GM18861 (cell line): ENCODE data around the gene ABLIM1.
A peak's percentile ranks its signal among the peaks of the same experiment; 100 is the strongest.

ENCODE experiments used
- ATAC-seq: cut with Tn5 transposase; IDR thresholded peaks from one replicate; pipeline ENCODE4 v1.9.1; 2021; ENCODE audit not compliant: unreplicated experiment

The ABLIM1 gene

GRCh38 chr10:114471906-114472876 is 185.9 kb downstream of the ABLIM1 start:
- no peak for ATAC-seq

- peak; percentile 98 for ATAC-seq
Observed at GRCh38 chr10:114470956-114471905, 186.8 kb downstream of the ABLIM1 start.

- no peak for ATAC-seq
Observed at GRCh38 chr10:114470361-114470760, 187.7 kb downstream of the ABLIM1 start.

GRCh38 chr10:114458955-114459354 is 199.1 kb downstream of the ABLIM1 start:
- no peak for ATAC-seq

GRCh38 chr10:114458216-114458920 is 199.7 kb downstream of the ABLIM1 start:
- ATAC-seq: no peak

GRCh38 chr10:114453576-114453975 is 204.5 kb downstream of the ABLIM1 start:
- ATAC-seq: no peak

- ATAC-seq: no peak
Observed at GRCh38 chr10:114448897-114449296, 209.2 kb downstream of the ABLIM1 start.

- ATAC-seq: no peak
Observed at GRCh38 chr10:114445332-114445731, 212.7 kb downstream of the ABLIM1 start.

GRCh38 chr10:114444819-114445218 is 213.3 kb downstream of the ABLIM1 start:
- no peak for ATAC-seq

- ATAC-seq: no peak
Observed at GRCh38 chr10:114442091-114442630, 215.9 kb downstream of the ABLIM1 start.

- ATAC-seq: no peak
Observed at GRCh38 chr10:114441107-114441506, 217.0 kb downstream of the ABLIM1 start.

GRCh38 chr10:114437473-114438292 is 220.4 kb downstream of the ABLIM1 start:
- ATAC-seq: no peak

GRCh38 chr10:114436941-114437340 is 221.1 kb downstream of the ABLIM1 start:
- no peak for ATAC-seq

- no peak for ATAC-seq
Observed at GRCh38 chr10:114432566-114433093, 225.4 kb downstream of the ABLIM1 start.

GRCh38 chr10:114431414-114432135 is 226.5 kb downstream of the ABLIM1 start:
- no peak for ATAC-seq

- ATAC-seq: no peak
Observed at GRCh38 chr10:114430688-114431413, 227.2 kb downstream of the ABLIM1 start.

GRCh38 chr10:114429581-114430335 is 228.3 kb downstream of the ABLIM1 start:
- ATAC-seq: no peak
